Skeletal muscle tissue (tissue), 4 donors: Measurements from ENCODE around the gene CALCOCO2. TPM values are rescaled to one million over a fixed set of nuclear protein-coding genes. Genes with fewer than 3 reads are reported as not detected.

Experiments
- H3K27ac ChIP-seq: one replicate; pipeline ENCODE4 v1.7.0; 2013; ENCODE audit warnings: mild to moderate bottlenecking, low read depth, low read length, inconsistent platforms
- H3K27me3 ChIP-seq, 3 donors: one replicate each; pipeline ENCODE4 v1.7.0; 2013; ENCODE audit warnings: low read length in 3 of 3; ENCODE audit not compliant: control insufficient read depth in 3 of 3, insufficient read depth in 3 of 3
- H3K36me3 ChIP-seq, 3 donors: one replicate each; pipeline ENCODE4 v1.7.0; 2013; ENCODE audit warnings: low read length in 3 of 3; ENCODE audit not compliant: control insufficient read depth in 3 of 3, insufficient read depth in 3 of 3
- H3K4me1 ChIP-seq, 3 donors: one replicate each; pipeline ENCODE4 v1.7.0; 2013; ENCODE audit warnings: low read length in 3 of 3, mild to moderate bottlenecking in 3 of 3; ENCODE audit not compliant: control insufficient read depth in 3 of 3, insufficient read depth in 3 of 3
- H3K4me3 ChIP-seq, 3 donors: one replicate each; pipeline ENCODE4 v1.7.0; 2013; ENCODE audit warnings: low read length in 3 of 3
- H3K9ac ChIP-seq, 3 donors: one replicate each; pipeline ENCODE4 v1.7.0; 2013; ENCODE audit warnings: low read length in 3 of 3, mild to moderate bottlenecking in 3 of 3, moderate library complexity in 2 of 3, low read depth in 1 of 3
- H3K9me3 ChIP-seq, 3 donors: one replicate each; pipeline ENCODE4 v1.7.0; 2013; ENCODE audit warnings: low read length in 3 of 3; ENCODE audit not compliant: control insufficient read depth in 3 of 3
- total RNA-seq: library from RNA; depleted of rRNA; stranded (reverse); fragments of >200 nt; gene quantifications from one replicate; pipeline ENCODE4 v1.2.3, GENCODE V29; 2014
- donor health status: Osteomylitis.

CALCOCO2 gene
- total RNA-seq, 1 donor from 2014 or later: 29.2 TPM

- Histone ChIP-seq H3K27ac (no peak overlapping the region), H3K4me1 (peaks cover 0 to 5% (median 2%) of the 10 kb centered on the region in 3 donors), H3K27me3 (peaks cover 9 to 22% (median 17%) of the 10 kb centered on the region in 3 donors), H3K9me3 (no peaks in the 10 kb centered on the region), H3K4me3 (no peak overlapping the region), H3K36me3 (no peaks in the 10 kb centered on the region), H3K9ac (no peak overlapping the region)
Observed at GRCh38 chr17:48800626-48801217, 30.1 kb upstream of the CALCOCO2 start.

- Histone ChIP-seq H3K36me3 (no peaks in the 10 kb centered on the region), H3K9me3 (no peaks in the 10 kb centered on the region), H3K27me3 (peaks cover 4 to 13% (median 10%) of the 10 kb centered on the region in 3 donors), H3K4me1 (peaks cover 0 to 5% (median 2%) of the 10 kb centered on the region in 3 donors), H3K9ac (no peak overlapping the region), H3K27ac (no peak overlapping the region), H3K4me3 (no peak overlapping the region)
Observed at GRCh38 chr17:48804936-48805411, 25.9 kb upstream of the CALCOCO2 start.

DNA sequence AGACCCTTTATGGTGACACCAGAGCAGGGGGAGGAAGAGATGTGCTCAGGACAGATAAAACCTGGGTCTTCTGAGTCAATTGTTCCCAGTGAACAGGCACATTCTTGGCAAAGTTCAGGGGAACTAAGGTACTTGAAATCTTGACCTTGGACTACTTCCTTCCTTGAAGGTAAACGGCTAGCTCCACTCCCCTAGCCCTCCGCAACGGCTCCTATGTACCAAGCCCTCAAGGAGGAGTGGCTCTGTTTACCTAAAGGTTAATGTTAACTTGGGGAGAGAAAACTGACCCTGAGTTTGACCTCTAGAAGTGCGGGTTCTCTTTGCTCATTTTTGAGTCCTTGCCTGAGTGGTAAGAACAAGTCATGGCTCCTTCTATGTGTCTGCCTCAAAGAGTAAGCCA is 21.7 kb upstream of the CALCOCO2 start:
- H3K4me3 ChIP-seq: no peak overlapping the region
- no peaks in the 10 kb centered on the region for H3K9me3 ChIP-seq
- peaks cover 13 to 24% (median 19%) of the 10 kb centered on the region in 3 donors for H3K27me3 ChIP-seq
- H3K36me3 ChIP-seq: no peaks in the 10 kb centered on the region
- H3K4me1 ChIP-seq: peaks cover 0 to 5% (median 0%) of the 10 kb centered on the region in 3 donors
- no peak overlapping the region for H3K9ac ChIP-seq
- H3K27ac ChIP-seq: no peak overlapping the region

DNA sequence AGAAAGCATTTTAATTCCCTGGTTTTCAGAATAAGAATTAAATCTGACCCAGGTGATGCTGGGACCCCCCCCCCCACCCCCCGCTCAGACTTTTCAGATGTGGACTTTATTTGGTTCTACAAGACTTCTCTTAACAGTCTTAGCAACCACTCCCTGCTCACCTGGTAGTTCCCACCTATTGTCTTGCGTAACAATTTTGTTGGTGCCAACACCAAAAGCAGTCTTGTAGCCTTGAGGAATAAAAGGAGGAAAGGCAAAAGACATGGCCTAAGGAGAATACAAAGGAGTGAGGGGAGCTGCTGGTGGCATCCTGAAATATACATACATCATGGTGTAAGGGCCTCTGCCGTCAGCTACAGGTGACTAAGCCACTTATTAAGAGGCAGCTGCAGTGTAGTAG is 18.8 kb upstream of the CALCOCO2 start:
- H3K9ac ChIP-seq: no peak overlapping the region
- H3K4me1 ChIP-seq: no peaks in the 10 kb centered on the region
- no peaks in the 10 kb centered on the region for H3K9me3 ChIP-seq
- H3K4me3 ChIP-seq: no peak overlapping the region
- peaks cover 18 to 26% (median 22%) of the 10 kb centered on the region in 3 donors for H3K27me3 ChIP-seq
- H3K27ac ChIP-seq: no peak overlapping the region
- H3K36me3 ChIP-seq: no peaks in the 10 kb centered on the region

- peaks cover 26 to 48% (median 39%) of the 10 kb centered on the region in 3 donors for H3K27me3 ChIP-seq
Observed at GRCh38 chr17:48814504-48814903, 16.3 kb upstream of the CALCOCO2 start.

DNA sequence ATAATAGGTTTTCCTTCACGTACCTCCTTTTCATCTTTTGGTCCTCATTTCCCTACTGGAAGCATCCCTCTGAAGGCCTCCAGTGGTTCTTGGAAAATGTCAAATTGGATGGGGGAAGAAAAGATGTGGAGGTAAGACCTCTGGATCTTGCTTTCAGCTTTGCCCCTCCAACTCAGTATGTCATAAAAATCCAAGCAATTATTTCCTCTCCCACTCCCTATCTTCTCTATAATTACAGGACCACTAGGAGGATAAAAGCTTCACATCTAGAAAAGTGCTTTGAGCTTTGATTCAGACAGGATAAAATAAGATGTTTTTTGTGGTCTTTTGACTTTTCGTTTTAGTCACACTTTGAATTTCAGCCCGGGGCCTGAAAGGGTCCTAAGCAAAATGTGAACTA is 15.5 kb upstream of the CALCOCO2 start:
- H3K9me3 ChIP-seq: no peaks in the 10 kb centered on the region
- H3K4me3 ChIP-seq: no peak overlapping the region
- H3K4me1 ChIP-seq: peaks cover 0 to 4% (median 0%) of the 10 kb centered on the region in 3 donors
- H3K36me3 ChIP-seq: no peaks in the 10 kb centered on the region
- no peak overlapping the region for H3K27ac ChIP-seq
- H3K27me3 ChIP-seq: peaks cover 26 to 51% (median 41%) of the 10 kb centered on the region in 3 donors
- H3K9ac ChIP-seq: no peak overlapping the region

More at GRCh38 chr17:48814504-48814903, 16.3 kb upstream of the CALCOCO2 start:
- H3K4me3 ChIP-seq: no peak overlapping the region
- H3K36me3 ChIP-seq: no peaks in the 10 kb centered on the region
- H3K9me3 ChIP-seq: no peaks in the 10 kb centered on the region
- no peak overlapping the region for H3K9ac ChIP-seq
- peaks cover 0 to 4% (median 0%) of the 10 kb centered on the region in 3 donors for H3K4me1 ChIP-seq
- no peak overlapping the region for H3K27ac ChIP-seq

- Histone ChIP-seq H3K27me3 (peaks cover 26 to 51% (median 41%) of the 10 kb centered on the region in 3 donors), H3K9me3 (no peaks in the 10 kb centered on the region), H3K36me3 (no peaks in the 10 kb centered on the region), H3K4me3 (peak overlapping the region in 2 of 3 donors; percentile 45 to 51), H3K4me1 (peaks cover 0 to 4% (median 0%) of the 10 kb centered on the region in 3 donors), H3K27ac (no peak overlapping the region), H3K9ac (peak overlapping the region in 1 of 3 donors; percentile 25)
Observed at GRCh38 chr17:48816438-48816773, 14.4 kb upstream of the CALCOCO2 start.

- H3K36me3 ChIP-seq: no peaks in the 10 kb centered on the region
- peak within 1 kb of the TSS; percentile 10 to 63 (median 51) for H3K4me3 ChIP-seq
- H3K4me1 ChIP-seq: peaks cover 0 to 4% (median 0%) of the 10 kb centered on the region in 3 donors
- peaks cover 25 to 51% (median 41%) of the 10 kb centered on the region in 3 donors for H3K27me3 ChIP-seq
- peak within 1 kb of the TSS in 1 of 3 donors; percentile 33 for H3K9ac ChIP-seq
- H3K27ac ChIP-seq: no peak within 1 kb of the TSS
- no peaks in the 10 kb centered on the region for H3K9me3 ChIP-seq
Observed at GRCh38 chr17:48816774-48817590, 13.9 kb upstream of the CALCOCO2 start, which contains the start of gene TTLL6. TSS of gene TTLL6 (minus strand) at chr17:48817229. CDS start at chr17:48817072, 157 bp downstream.

DNA sequence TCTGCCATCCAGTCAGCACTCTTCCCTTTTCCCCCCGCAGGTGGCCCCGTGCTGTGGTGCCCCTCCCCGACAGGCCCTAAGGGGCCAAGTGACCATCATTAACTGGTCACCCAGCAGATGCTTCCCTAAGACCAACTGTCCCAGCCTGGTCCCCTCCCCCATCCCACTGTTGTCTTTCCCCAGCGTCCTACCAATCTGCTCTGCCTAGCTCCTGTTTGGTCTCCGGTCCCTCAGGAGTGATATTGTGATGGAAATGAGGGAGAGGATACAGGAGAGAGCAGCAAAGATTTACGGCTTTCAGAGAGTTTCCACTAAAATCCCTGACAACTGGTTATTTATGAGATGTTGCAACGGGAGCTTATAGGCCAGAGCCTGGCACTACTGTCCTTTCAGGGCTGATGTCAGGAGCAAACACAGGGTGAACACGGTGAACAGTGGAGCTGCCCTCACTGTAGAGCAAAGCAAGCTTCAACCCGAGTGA is 12.4 kb upstream of the CALCOCO2 start:
- H3K27me3 ChIP-seq: peaks cover 16 to 42% (median 33%) of the 10 kb centered on the region in 3 donors

More for the DNA sequence above, 12.4 kb upstream of the CALCOCO2 start:
- H3K36me3 ChIP-seq: no peaks in the 10 kb centered on the region
- no peak overlapping the region for H3K27ac ChIP-seq
- H3K4me3 ChIP-seq: no peak overlapping the region
- peaks cover 0 to 4% (median 0%) of the 10 kb centered on the region in 3 donors for H3K4me1 ChIP-seq
- no peaks in the 10 kb centered on the region for H3K9me3 ChIP-seq
- H3K9ac ChIP-seq: no peak overlapping the region
